HepG2 (cell line): ENCODE data around the gene NHSL1. TPM values are rescaled to one million over a fixed set of nuclear protein-coding genes. Genes with fewer than 3 reads are reported as not detected.

Experiments
- ATF7-NPFF ChIP-seq: sonication (generic); formaldehyde crosslinking; IDR thresholded peaks from 2 replicates; pipeline ENCODE4 v1.8.1; 2023; ENCODE audit warnings: mild to moderate bottlenecking, low read depth, missing genetic modification reagents, moderate library complexity
- DRAP1 ChIP-seq: IDR thresholded peaks from 2 replicates; pipeline ENCODE4 v1.6.1; 2016; ENCODE audit warnings: missing genetic modification reagents, missing compliant biosample characterization
- GABPB1 ChIP-seq: IDR thresholded peaks from 2 replicates; pipeline ENCODE4 v1.6.1; 2016; ENCODE audit warnings: mild to moderate bottlenecking, missing genetic modification reagents, moderate library complexity, missing compliant biosample characterization
- HIVEP1 ChIP-seq: sonication (generic); formaldehyde crosslinking; IDR thresholded peaks from 2 replicates; pipeline ENCODE4 v1.4.0; 2020; ENCODE audit warnings: mild to moderate bottlenecking, missing genetic modification reagents
- HNF4A ChIP-seq: sonication (generic); formaldehyde crosslinking; IDR thresholded peaks from 2 replicates; pipeline ENCODE4 v1.4.0; 2020; ENCODE audit warnings: missing genetic modification reagents
- KMT2A ChIP-seq: sonication (generic); formaldehyde crosslinking; IDR thresholded peaks from 2 replicates; pipeline ENCODE4 v1.4.0; 2020; ENCODE audit warnings: missing genetic modification reagents
- MEIS1 ChIP-seq: sonication (generic); formaldehyde crosslinking; IDR thresholded peaks from 2 replicates; pipeline ENCODE4 v1.9.0; 2021; ENCODE audit warnings: mild to moderate bottlenecking, missing genetic modification reagents, moderate library complexity, borderline replicate concordance
- NKX3-1 ChIP-seq: sonication (generic); formaldehyde crosslinking; IDR thresholded peaks from 2 replicates; pipeline ENCODE4 v1.5.0; 2020; ENCODE audit warnings: missing genetic modification reagents
- PHB2 ChIP-seq: fragments of 450-650 bp; IDR thresholded peaks from 2 replicates; pipeline ENCODE4 v1.6.1; 2018; ENCODE audit not compliant: partially characterized antibody
- PHF5A ChIP-seq: IDR thresholded peaks from one replicate; pipeline ENCODE4 v1.6.1; 2018; ENCODE audit warnings: low read depth, missing genetic modification reagents; ENCODE audit not compliant: unreplicated experiment
- RBM22 ChIP-seq: fragments of 200-400 bp; formaldehyde crosslinking; optimal IDR thresholded peaks from 2 replicates; pipeline ENCODE3; 2017; ENCODE audit warnings: mild to moderate bottlenecking, low read length, moderate library complexity
- REXO4 ChIP-seq: sonication (generic); formaldehyde crosslinking; IDR thresholded peaks from 2 replicates; pipeline ENCODE4 v1.8.0; 2022; ENCODE audit warnings: missing genetic modification reagents, mild to moderate bottlenecking, borderline replicate concordance
- SMARCE1 ChIP-seq: fragments of 450-650 bp; IDR thresholded peaks from 2 replicates; pipeline ENCODE4 v1.6.1; 2017; ENCODE audit warnings: borderline replicate concordance
- TFDP1 ChIP-seq: IDR thresholded peaks from 2 replicates; pipeline ENCODE4 v1.6.1; 2016; ENCODE audit warnings: missing compliant biosample characterization, missing genetic modification reagents, borderline replicate concordance
- ZNF124 ChIP-seq: sonication (generic); formaldehyde crosslinking; IDR thresholded peaks from 2 replicates; pipeline ENCODE4 v1.4.0; 2020; ENCODE audit warnings: missing genetic modification reagents
- ZNF292 ChIP-seq: sonication (generic); formaldehyde crosslinking; IDR thresholded peaks from 2 replicates; pipeline ENCODE4 v1.8.1; 2022; ENCODE audit warnings: mild to moderate bottlenecking, low read depth, missing genetic modification reagents, borderline replicate concordance
- ZNF432 ChIP-seq: sonication (generic); formaldehyde crosslinking; IDR thresholded peaks from 2 replicates; pipeline ENCODE4 v1.5.0; 2020; ENCODE audit warnings: missing genetic modification reagents, mild to moderate bottlenecking, borderline replicate concordance
- ZNF564 ChIP-seq: sonication (generic); formaldehyde crosslinking; IDR thresholded peaks from 2 replicates; pipeline ENCODE4 v1.8.1; 2023; ENCODE audit warnings: mild to moderate bottlenecking, missing genetic modification reagents
- ZNF788 ChIP-seq: sonication (generic); formaldehyde crosslinking; IDR thresholded peaks from 2 replicates; pipeline ENCODE4 v1.5.0; 2020; ENCODE audit warnings: mild to moderate bottlenecking, missing genetic modification reagents, borderline replicate concordance
- ZSCAN25 ChIP-seq: sonication (generic); formaldehyde crosslinking; IDR thresholded peaks from 2 replicates; pipeline ENCODE4 v1.8.0; 2022; ENCODE audit warnings: mild to moderate bottlenecking, missing genetic modification reagents
- polyA plus RNA-seq, 8 experiments: library from polyadenylated mRNA; depleted of rRNA in 3 of 8; stranded (reverse) in 7 of 8; unstranded in 1 of 8; fragments of >200 nt; fragmentation: Illumina TruSeq in 4 of 8; extraction: Trizol in 4 of 8; gene quantifications; 2 replicates each; pipeline versions ENCODE4 v1.2.1 to v1.2.3, GENCODE V29; 2011 to 2016; ENCODE audit warnings: low read depth in 4 of 8, missing spikeins in 1 of 8, mixed read lengths in 1 of 8; ENCODE audit not compliant: insufficient read depth in 1 of 8
- total RNA-seq, 5 experiments: library from RNA; depleted of rRNA; stranded (reverse); fragments of >200 nt; fragmentation: Illumina TruSeq; extraction: Trizol; gene quantifications; 2 replicates each; pipeline ENCODE4 v1.2.3, GENCODE V29; 2016; ENCODE audit warnings: low read depth in 1 of 5
- TF ChIP-seq, protein P1 (sequence below): sonication (generic); formaldehyde crosslinking; IDR thresholded peaks from 2 replicates; pipeline ENCODE4 v1.8.0; 2022; ENCODE audit warnings: low read depth, missing genetic modification reagents
- TF ChIP-seq, protein P2 (sequence below): sonication (generic); formaldehyde crosslinking; IDR thresholded peaks from 2 replicates; pipeline ENCODE4 v1.8.0; 2022; ENCODE audit warnings: mild to moderate bottlenecking, missing genetic modification reagents; ENCODE audit not compliant: insufficient replicate concordance
- TF ChIP-seq, protein P3 (sequence below): sonication (generic); formaldehyde crosslinking; IDR thresholded peaks from 2 replicates; pipeline ENCODE4 v1.5.1; 2020; ENCODE audit warnings: missing genetic modification reagents, mild to moderate bottlenecking, borderline replicate concordance

Gene NHSL1
- total and polyA plus RNA-seq, 2 of the 13 experiments (the other 11 are each of a cell fraction or from before 2014, with no cell fraction given), result 24.9 to 53.6 TPM

- no peak for TF ChIP-seq REXO4 (CRISPR knock-in tag)
- no peak for TF ChIP-seq MEIS1 (CRISPR knock-in tag)
- no peak for TF ChIP-seq ZNF432 (CRISPR knock-in tag)
- TF ChIP-seq SMARCE1, result no peak
- peak; percentile 44; the same call in 1 of the 2 replicates for TF ChIP-seq ZNF788 (CRISPR knock-in tag)
- no peak for TF ChIP-seq NKX3-1 (CRISPR knock-in tag)
- TF ChIP-seq TFDP1, result no peak
- TF ChIP-seq, protein P1, sequence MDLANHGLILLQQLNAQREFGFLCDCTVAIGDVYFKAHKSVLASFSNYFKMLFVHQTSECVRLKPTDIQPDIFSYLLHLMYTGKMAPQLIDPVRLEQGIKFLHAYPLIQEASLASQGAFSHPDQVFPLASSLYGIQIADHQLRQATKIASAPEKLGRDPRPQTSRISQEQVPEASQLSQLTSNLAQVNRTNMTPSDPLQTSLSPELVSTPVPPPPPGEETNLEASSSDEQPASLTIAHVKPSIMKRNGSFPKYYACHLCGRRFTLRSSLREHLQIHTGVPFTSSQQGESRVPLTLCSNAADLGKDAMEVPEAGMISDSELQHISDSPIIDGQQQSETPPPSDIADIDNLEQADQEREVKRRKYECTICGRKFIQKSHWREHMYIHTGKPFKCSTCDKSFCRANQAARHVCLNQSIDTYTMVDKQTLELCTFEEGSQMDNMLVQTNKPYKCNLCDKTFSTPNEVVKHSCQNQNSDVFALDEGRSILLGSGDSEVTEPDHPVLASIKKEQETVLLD (CRISPR knock-in tag), result no peak
- TF ChIP-seq HNF4A (CRISPR knock-in tag), result no peak
- TF ChIP-seq, protein P2, sequence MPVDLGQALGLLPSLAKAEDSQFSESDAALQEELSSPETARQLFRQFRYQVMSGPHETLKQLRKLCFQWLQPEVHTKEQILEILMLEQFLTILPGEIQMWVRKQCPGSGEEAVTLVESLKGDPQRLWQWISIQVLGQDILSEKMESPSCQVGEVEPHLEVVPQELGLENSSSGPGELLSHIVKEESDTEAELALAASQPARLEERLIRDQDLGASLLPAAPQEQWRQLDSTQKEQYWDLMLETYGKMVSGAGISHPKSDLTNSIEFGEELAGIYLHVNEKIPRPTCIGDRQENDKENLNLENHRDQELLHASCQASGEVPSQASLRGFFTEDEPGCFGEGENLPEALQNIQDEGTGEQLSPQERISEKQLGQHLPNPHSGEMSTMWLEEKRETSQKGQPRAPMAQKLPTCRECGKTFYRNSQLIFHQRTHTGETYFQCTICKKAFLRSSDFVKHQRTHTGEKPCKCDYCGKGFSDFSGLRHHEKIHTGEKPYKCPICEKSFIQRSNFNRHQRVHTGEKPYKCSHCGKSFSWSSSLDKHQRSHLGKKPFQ (CRISPR knock-in tag), result no peak
- TF ChIP-seq, protein P3, sequence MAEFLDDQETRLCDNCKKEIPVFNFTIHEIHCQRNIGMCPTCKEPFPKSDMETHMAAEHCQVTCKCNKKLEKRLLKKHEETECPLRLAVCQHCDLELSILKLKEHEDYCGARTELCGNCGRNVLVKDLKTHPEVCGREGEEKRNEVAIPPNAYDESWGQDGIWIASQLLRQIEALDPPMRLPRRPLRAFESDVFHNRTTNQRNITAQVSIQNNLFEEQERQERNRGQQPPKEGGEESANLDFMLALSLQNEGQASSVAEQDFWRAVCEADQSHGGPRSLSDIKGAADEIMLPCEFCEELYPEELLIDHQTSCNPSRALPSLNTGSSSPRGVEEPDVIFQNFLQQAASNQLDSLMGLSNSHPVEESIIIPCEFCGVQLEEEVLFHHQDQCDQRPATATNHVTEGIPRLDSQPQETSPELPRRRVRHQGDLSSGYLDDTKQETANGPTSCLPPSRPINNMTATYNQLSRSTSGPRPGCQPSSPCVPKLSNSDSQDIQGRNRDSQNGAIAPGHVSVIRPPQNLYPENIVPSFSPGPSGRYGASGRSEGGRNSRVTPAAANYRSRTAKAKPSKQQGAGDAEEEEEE (CRISPR knock-in tag), result no peak
- TF ChIP-seq PHB2, result no peak
- TF ChIP-seq ZNF124 (CRISPR knock-in tag), result no peak
- TF ChIP-seq KMT2A (CRISPR knock-in tag), result no peak
- TF ChIP-seq ATF7-NPFF (CRISPR knock-in tag), result no peak
- TF ChIP-seq ZSCAN25 (CRISPR knock-in tag), result no peak
- no peak for TF ChIP-seq DRAP1 (CRISPR knock-in tag)
- TF ChIP-seq RBM22, result peak; percentile 87
- TF ChIP-seq HIVEP1 (CRISPR knock-in tag), result no peak
- no peak for TF ChIP-seq GABPB1 (CRISPR knock-in tag)
- TF ChIP-seq PHF5A, result no peak
- TF ChIP-seq ZNF292 (CRISPR knock-in tag), result peak; percentile 38; the same call in 1 of the 2 replicates
- no peak for TF ChIP-seq ZNF564 (CRISPR knock-in tag)
These were observed 18.3 kb upstream of the NHSL1 start (continued) for GRCh38 chr6:138517635-138518034.
